H9 (cell line): ENCODE data around the gene CLEC19A. TPM values are rescaled to one million over a fixed set of nuclear protein-coding genes. Genes with fewer than 3 reads are reported as not detected.

Source experiments
- DNase-seq: peaks from one replicate; pipeline ENCODE4 v3.0.0-alpha.2; 2017
- H2AFZ ChIP-seq: one replicate; pipeline ENCODE4 v1.6.1; 2013; ENCODE audit warnings: mild to moderate bottlenecking, low read length, control low read depth, moderate library complexity
- H2AK5ac ChIP-seq: 2 replicates; pipeline ENCODE4 v1.6.1; 2013; ENCODE audit warnings: low read length, control low read depth, mixed read lengths; ENCODE audit not compliant: insufficient read length
- H2BK120ac ChIP-seq: one replicate; pipeline ENCODE4 v1.6.1; 2013; ENCODE audit warnings: low read depth, mild to moderate bottlenecking, low read length, control low read depth, inconsistent platforms; ENCODE audit not compliant: poor library complexity, severe bottlenecking
- H2BK12ac ChIP-seq: 2 replicates; pipeline ENCODE4 v1.6.1; 2013; ENCODE audit warnings: low read length, control low read depth, mixed read lengths, low read depth; ENCODE audit not compliant: insufficient read length
- H2BK15ac ChIP-seq: 2 replicates; pipeline ENCODE4 v1.6.1; 2013; ENCODE audit warnings: low read depth, low read length, control low read depth
- H2BK20ac ChIP-seq: one replicate; pipeline ENCODE4 v1.6.1; 2013; ENCODE audit warnings: low read depth, mild to moderate bottlenecking, low read length, control low read depth, inconsistent platforms; ENCODE audit not compliant: poor library complexity, severe bottlenecking
- H2BK5ac ChIP-seq: 2 replicates; pipeline ENCODE4 v1.6.1; 2013; ENCODE audit warnings: low read length, control low read depth, mixed read lengths; ENCODE audit not compliant: insufficient read length
- H3K14ac ChIP-seq: 2 replicates; pipeline ENCODE4 v1.6.1; 2013; ENCODE audit warnings: low read length, control low read depth; ENCODE audit not compliant: insufficient read depth
- H3K18ac ChIP-seq: 2 replicates; pipeline ENCODE4 v1.6.1; 2013; ENCODE audit warnings: low read depth, mild to moderate bottlenecking, mixed read lengths, low read length, control low read depth; ENCODE audit not compliant: insufficient read length
- H3K23ac ChIP-seq: 2 replicates; pipeline ENCODE4 v1.6.1; 2013; ENCODE audit warnings: low read length, control low read depth, mixed read lengths, low read depth; ENCODE audit not compliant: insufficient read length
- H3K23me2 ChIP-seq: 2 replicates; pipeline ENCODE4 v1.6.1; 2013; ENCODE audit warnings: low read depth, mild to moderate bottlenecking, mixed read lengths, low read length, control low read depth; ENCODE audit not compliant: insufficient read length, poor library complexity, severe bottlenecking
- H3K27ac ChIP-seq: 2 replicates; pipeline ENCODE4 v1.5.1; 2013; ENCODE audit warnings: low read length, control low read depth, mixed read lengths, low read depth; ENCODE audit not compliant: insufficient read length
- H3K27me3 ChIP-seq: 2 replicates; pipeline ENCODE4 v1.6.1; 2013; ENCODE audit warnings: low read length, control low read depth, inconsistent platforms; ENCODE audit not compliant: insufficient read depth
- H3K4ac ChIP-seq: 2 replicates; pipeline ENCODE4 v1.6.1; 2013; ENCODE audit warnings: low read depth, mild to moderate bottlenecking, control low read depth, inconsistent platforms, low read length, moderate library complexity
- H3K4me1 ChIP-seq: 2 replicates; pipeline ENCODE4 v1.6.1; 2013; ENCODE audit warnings: low read length, control low read depth, inconsistent platforms; ENCODE audit not compliant: insufficient read depth
- H3K4me2 ChIP-seq: 2 replicates; pipeline ENCODE4 v1.6.1; 2013; ENCODE audit warnings: low read length, control low read depth, mixed read lengths; ENCODE audit not compliant: insufficient read length, insufficient read depth
- H3K56ac ChIP-seq: 2 replicates; pipeline ENCODE4 v1.6.1; 2013; ENCODE audit warnings: low read depth, mild to moderate bottlenecking, mixed read lengths, low read length, control low read depth; ENCODE audit not compliant: insufficient read length
- H3K79me1 ChIP-seq: 2 replicates; pipeline ENCODE4 v1.6.1; 2013; ENCODE audit warnings: low read depth, mild to moderate bottlenecking, moderate library complexity, low read length, control low read depth, inconsistent platforms; ENCODE audit not compliant: insufficient read depth, poor library complexity, severe bottlenecking
- H3K79me2 ChIP-seq: 2 replicates; pipeline ENCODE4 v1.6.1; 2013; ENCODE audit warnings: low read length, control low read depth, inconsistent platforms; ENCODE audit not compliant: insufficient read depth
- H3K9ac ChIP-seq: 2 replicates; pipeline ENCODE4 v1.6.1; 2013; ENCODE audit warnings: low read length, control low read depth, mixed read lengths; ENCODE audit not compliant: insufficient read length; ENCODE audit errors: extremely low read depth
- H3K9me3 ChIP-seq: one replicate; pipeline ENCODE4 v1.6.1; 2013; ENCODE audit warnings: low read depth, low read length, inconsistent platforms; ENCODE audit not compliant: control insufficient read depth
- H3T11ph ChIP-seq: one replicate; pipeline ENCODE4 v1.6.1; 2013; ENCODE audit warnings: mild to moderate bottlenecking, low read length, control low read depth, inconsistent platforms
- H4K20me1 ChIP-seq: one replicate; pipeline ENCODE4 v1.6.1; 2013; ENCODE audit not compliant: control insufficient read depth, insufficient read length, insufficient read depth
- H4K5ac ChIP-seq: 2 replicates; pipeline ENCODE4 v1.6.1; 2013; ENCODE audit warnings: low read depth, mild to moderate bottlenecking, mixed read lengths, low read length, control low read depth; ENCODE audit not compliant: insufficient read length
- H4K8ac ChIP-seq: replicated peaks from 2 replicates; pipeline ENCODE4 v1.6.1; 2013; ENCODE audit warnings: low read length, control low read depth, mixed read lengths, low read depth; ENCODE audit not compliant: insufficient read length
- H4K91ac ChIP-seq: 2 replicates; pipeline ENCODE4 v1.6.1; 2013; ENCODE audit warnings: low read depth, mild to moderate bottlenecking, moderate library complexity, mixed read lengths, low read length, control low read depth; ENCODE audit not compliant: insufficient read length
- H3K27ac Mint-ChIP-seq, 3 experiments: 2 replicates in 2 of 3; 3 replicates in 1 of 3; pipeline ENCODE4 v1.8.0; 2020 to 2021; ENCODE audit warnings: mixed read lengths in 3 of 3, mild to moderate bottlenecking in 1 of 3, moderate library complexity in 1 of 3
- H3K27me3 Mint-ChIP-seq: 2 replicates; pipeline ENCODE4 v1.8.0; 2021; ENCODE audit warnings: low read depth, mild to moderate bottlenecking, moderate library complexity, mixed read lengths
- H3K36me3 Mint-ChIP-seq, 3 experiments: 2 replicates in 2 of 3; 3 replicates in 1 of 3; pipeline ENCODE4 v1.8.0; 2020 to 2021; ENCODE audit warnings: low read depth in 3 of 3, mixed read lengths in 3 of 3; ENCODE audit not compliant: insufficient read depth in 1 of 3
- H3K4me1 Mint-ChIP-seq, 2 experiments: 2 replicates each; pipeline ENCODE4 v1.8.0; 2020; ENCODE audit warnings: mixed read lengths in 2 of 2
- H3K4me3 Mint-ChIP-seq, 2 experiments: 2 replicates in 1 of 2; 3 replicates in 1 of 2; pipeline ENCODE4 v1.8.0; 2020 to 2021; ENCODE audit warnings: mild to moderate bottlenecking in 2 of 2, mixed read lengths in 2 of 2, moderate library complexity in 1 of 2
- H3K9me3 Mint-ChIP-seq, 2 experiments: 2 replicates in 1 of 2; 3 replicates in 1 of 2; pipeline ENCODE4 v1.8.0; 2020; ENCODE audit warnings: mild to moderate bottlenecking in 2 of 2, mixed read lengths in 2 of 2, moderate library complexity in 1 of 2
- CTCF ChIP-seq: fragments of 200-600 bp; sonication (generic); conservative IDR thresholded peaks from 3 replicates; pipeline ENCODE4 v1.8.0; 2021; ENCODE audit warnings: antibody characterized with exemption, mild to moderate bottlenecking
- WGBS: extraction: QIAGEN DNeasy Blood & Tissue Kit; methylation state at CpG from one replicate; pipeline ENCODE4 v1.1.7; 2013; ENCODE audit warnings: missing lambda C conversion rate, low lambda C conversion rate, mixed read lengths; ENCODE audit not compliant: insufficient read length; ENCODE audit errors: extremely low coverage; 5-methylcytosine and 5-hydroxymethylcytosine counted together
- total RNA-seq: library from RNA; stranded (reverse); gene quantifications from 2 replicates; pipeline ENCODE4 v1.2.1, GENCODE V29; 2021

CLEC19A gene
- total RNA-seq, 1 experiment from 2014 or later: not detected

- Histone ChIP-seq H3K56ac (no peak overlapping the region), H3K23me2 (no peaks in the 10 kb centered on the region), H3K79me2 (no peaks in the 10 kb centered on the region), H3T11ph (no peak overlapping the region), H2BK20ac (no peak overlapping the region), H4K91ac (no peak overlapping the region), H2BK15ac (no peak overlapping the region), H3K9me3 (no peaks in the 10 kb centered on the region), H2BK120ac (no peak overlapping the region), H2AK5ac (no peak overlapping the region), H3K27me3 (no peaks in the 10 kb centered on the region), H3K27ac (no peak overlapping the region), H3K18ac (no peak overlapping the region), H3K4me1 (no peaks in the 10 kb centered on the region), H2BK12ac (no peak overlapping the region), H4K8ac (no peak overlapping the region), H3K9ac (no peak overlapping the region), H3K4ac (no peak overlapping the region), H3K14ac (no peak overlapping the region), H2AFZ (no peak overlapping the region), H3K4me2 (no peak overlapping the region), H3K23ac (no peak overlapping the region), H4K5ac (no peak overlapping the region), H3K79me1 (no peaks in the 10 kb centered on the region), H4K20me1 (no peaks in the 10 kb centered on the region), H2BK5ac (no peak overlapping the region)
- no peak overlapping the region for H3K27ac Mint-ChIP-seq
- H3K4me1 Mint-ChIP-seq: peaks cover 11 to 18% of the 10 kb centered on the region in 2 experiments
- WGBS: no CpG with 5 or more reads among the region's 1 CpG
- no peak for TF ChIP-seq CTCF
- H3K36me3 Mint-ChIP-seq: no peaks in the 10 kb centered on the region
- DNase-seq: no peak
- peaks cover 4% of the 10 kb centered on the region for H3K27me3 Mint-ChIP-seq
- H3K4me3 Mint-ChIP-seq: no peak overlapping the region
- H3K9me3 Mint-ChIP-seq: no peaks in the 10 kb centered on the region
Observed at GRCh38 chr16:19297454-19297853, 11.9 kb downstream of the CLEC19A start.
